Measurements from ENCODE around the gene PLCD3. TPM values are rescaled to one million over a fixed set of nuclear protein-coding genes. Genes with fewer than 3 reads are reported as not detected.

The PLCD3 gene
- total RNA-seq, 4 donors from 2014 or later = 44.7 to 87.1 (median 58.3) TPM

DNA sequence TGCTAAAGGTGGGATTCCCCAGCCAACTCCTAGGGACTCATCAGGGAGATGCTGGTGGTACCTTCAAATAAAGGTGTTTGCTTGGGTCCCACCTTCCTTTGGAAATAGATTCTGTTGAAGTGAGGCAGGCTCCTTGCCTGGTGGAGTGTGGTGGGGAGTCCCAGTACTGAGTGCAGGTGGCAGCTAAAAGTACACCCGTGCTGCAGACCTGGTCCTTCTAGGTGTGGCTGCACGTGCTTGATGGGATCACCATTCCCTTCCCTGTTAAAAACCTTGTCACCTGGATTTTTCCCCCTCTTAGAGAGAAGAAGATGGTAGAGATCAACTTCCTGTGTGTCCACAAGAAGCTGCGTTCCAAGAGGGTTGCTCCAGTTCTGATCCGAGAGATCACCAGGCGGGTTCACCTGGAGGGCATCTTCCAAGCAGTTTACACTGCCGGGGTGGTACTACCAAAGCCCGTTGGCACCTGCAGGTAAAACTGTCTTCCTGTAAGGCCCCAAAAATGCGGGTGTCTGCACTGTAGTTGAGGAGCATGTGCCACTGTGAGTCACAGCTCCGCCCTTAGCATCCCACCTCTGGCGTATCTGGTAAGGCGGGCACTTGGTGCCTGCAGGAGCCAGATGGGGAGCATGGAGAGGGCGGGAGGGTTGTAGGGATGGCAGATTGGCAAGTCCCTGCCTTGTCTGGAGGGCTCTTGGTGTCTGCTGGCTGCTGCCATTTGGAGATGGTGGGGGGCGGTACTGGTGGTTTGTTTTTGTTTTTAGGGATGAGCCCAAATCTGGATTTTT lies 34.0 kb downstream of the PLCD3 start:
- no peak for TF ChIP-seq POLR2A (IDR thresholded peaks at IDR 0.05)
- TF ChIP-seq EP300 (IDR thresholded peaks at IDR 0.05) = no peak
- H3K36me3 ChIP-seq = peaks cover 87% of the 10 kb centered on the region
- peaks cover 52% of the 10 kb centered on the region for H3K4me1 ChIP-seq
- H3K27ac ChIP-seq = peak overlapping the region; percentile 52
- DNase-seq (ENCODE audit: low spot score in 2 of 2) = no peak
- no peak overlapping the region for H3K4me3 ChIP-seq
- H3K27me3 ChIP-seq = no peaks in the 10 kb centered on the region
- WGBS = 64% methylated on average over 6 of the region's 13 CpGs
- H3K9me3 ChIP-seq = no peaks in the 10 kb centered on the region

- no peak overlapping the region for H3K27ac ChIP-seq
- peaks cover 52% of the 10 kb centered on the region for H3K4me1 ChIP-seq
- WGBS = 85% methylated on average over 11 of the region's 11 CpGs
- peaks cover 81% of the 10 kb centered on the region for H3K36me3 ChIP-seq
- no peak overlapping the region for H3K4me3 ChIP-seq
- DNase-seq (ENCODE audit: low spot score in 2 of 2) = no peak
- no peaks in the 10 kb centered on the region for H3K9me3 ChIP-seq
- no peaks in the 10 kb centered on the region for H3K27me3 ChIP-seq
- TF ChIP-seq EP300 (IDR thresholded peaks at IDR 0.05) = no peak
- no peak for TF ChIP-seq CTCF (IDR thresholded peaks at IDR 0.05)
- no peak for TF ChIP-seq POLR2AphosphoS5 (IDR thresholded peaks at IDR 0.05)
- TF ChIP-seq POLR2A (IDR thresholded peaks at IDR 0.05) = no peak
These were observed 35.4 kb downstream of the PLCD3 start for GRCh38 chr17:45096926-45097325.

- no peak for TF ChIP-seq POLR2AphosphoS5 (IDR thresholded peaks at IDR 0.05)
- peak; percentile 11 to 12 for TF ChIP-seq CTCF (IDR thresholded peaks at IDR 0.05)
- peaks cover 51% of the 10 kb centered on the region for H3K4me1 ChIP-seq
- H3K27ac ChIP-seq = no peak overlapping the region
- H3K27me3 ChIP-seq = no peaks in the 10 kb centered on the region
- H3K36me3 ChIP-seq = peaks cover 81% of the 10 kb centered on the region
- 59% methylated on average over 3 of the region's 3 CpGs for WGBS
- no peaks in the 10 kb centered on the region for H3K9me3 ChIP-seq
- no peak overlapping the region for H3K4me3 ChIP-seq
- no peak for DNase-seq (ENCODE audit: low spot score in 2 of 2)
These were observed 36.2 kb downstream of the PLCD3 start for GRCh38 chr17:45096141-45096540.

- H3K4me3 ChIP-seq = no peak overlapping the region
These were observed 38.7 kb downstream of the PLCD3 start for GRCh38 chr17:45093444-45094110.

DNA sequence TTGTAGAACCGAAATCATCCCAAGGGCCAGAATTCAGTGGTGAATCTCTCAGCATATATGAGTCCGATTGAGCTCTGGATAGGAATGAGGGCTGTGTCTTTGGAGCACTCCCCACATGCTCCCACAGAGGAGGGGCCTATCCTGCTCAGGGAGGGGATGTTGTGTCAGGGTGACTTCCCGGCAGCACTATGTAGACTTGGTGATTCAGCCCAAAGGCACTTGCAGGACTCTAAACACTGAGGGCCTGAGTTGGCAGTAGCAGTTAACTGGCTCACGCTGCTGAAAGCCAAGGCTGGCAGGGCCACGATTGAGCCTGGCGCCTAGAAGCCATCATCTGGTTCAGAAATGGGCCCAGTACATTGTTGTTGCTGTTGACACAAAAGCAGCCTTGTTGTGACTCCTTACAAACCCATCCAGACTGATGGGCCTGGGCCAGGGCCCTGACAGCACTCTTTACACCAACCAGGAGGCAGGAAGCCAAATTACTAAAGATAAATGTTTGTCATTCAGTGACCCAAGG lies 39.3 kb downstream of the PLCD3 start:
- Histone ChIP-seq H3K36me3 (peaks cover 88% of the 10 kb centered on the region), H3K9me3 (no peaks in the 10 kb centered on the region), H3K27ac (peak overlapping the region; percentile 91), H3K4me1 (peaks cover 41% of the 10 kb centered on the region), H3K27me3 (no peaks in the 10 kb centered on the region), H3K4me3 (no peak overlapping the region)
- TF ChIP-seq POLR2AphosphoS5 (IDR thresholded peaks at IDR 0.05) (peak in 2 of 3 donors; percentile 38 to 72), CTCF (IDR thresholded peaks at IDR 0.05) (no peak)
- WGBS = 27% methylated on average over 5 of the region's 6 CpGs
- DNase-seq (ENCODE audit: low spot score in 2 of 2) = peak; percentile 90 to 92

More at GRCh38 chr17:45093444-45094110, 38.7 kb downstream of the PLCD3 start:
- WGBS = 19% methylated on average over 13 of the region's 13 CpGs
- Histone ChIP-seq H3K36me3 (peaks cover 90% of the 10 kb centered on the region), H3K9me3 (no peaks in the 10 kb centered on the region), H3K27ac (peak overlapping the region; percentile 91), H3K4me1 (peaks cover 44% of the 10 kb centered on the region), H3K27me3 (no peaks in the 10 kb centered on the region)
- TF ChIP-seq POLR2AphosphoS5 (IDR thresholded peaks at IDR 0.05) (peak in 2 of 3 donors; percentile 12 to 39), EP300 (IDR thresholded peaks at IDR 0.05) (no peak), POLR2A (IDR thresholded peaks at IDR 0.05) (no peak)
- no peak for DNase-seq (ENCODE audit: low spot score in 2 of 2)

DNA sequence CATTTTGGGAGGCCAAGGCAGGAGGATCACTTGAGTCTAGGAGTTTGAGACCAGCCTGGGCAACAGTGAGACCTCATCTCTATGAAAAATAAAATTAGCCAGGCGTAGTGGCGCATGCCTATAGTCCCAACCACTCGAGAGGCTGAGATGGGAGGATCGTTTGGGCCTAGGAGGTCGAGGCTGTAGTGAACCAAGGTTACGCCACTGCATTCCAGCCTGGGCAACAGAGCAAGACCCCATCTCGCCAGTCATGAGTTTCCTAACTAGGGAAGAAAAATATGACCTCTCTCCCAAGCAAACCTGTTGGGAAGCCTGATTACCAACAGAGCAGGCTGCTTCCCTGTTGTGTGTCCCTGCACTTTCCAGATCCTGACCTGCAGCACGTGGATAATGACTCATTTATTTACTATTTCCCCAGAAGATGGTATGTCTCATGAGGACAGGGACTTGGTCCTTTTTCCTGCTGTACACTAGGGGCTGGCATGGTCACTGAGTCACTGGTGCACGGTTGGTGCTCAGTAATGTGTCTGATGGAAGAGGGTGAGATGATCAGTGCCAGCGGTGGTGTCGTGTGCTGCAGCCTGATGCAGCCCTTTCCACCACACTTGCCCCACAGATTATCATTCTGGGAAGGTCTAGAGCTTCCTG lies 40.4 kb downstream of the PLCD3 start:
- H3K4me3 ChIP-seq = no peak overlapping the region
- WGBS = 90% methylated on average over 11 of the region's 11 CpGs
- peak overlapping the region; percentile 91 for H3K27ac ChIP-seq
- H3K4me1 ChIP-seq = peaks cover 50% of the 10 kb centered on the region
- TF ChIP-seq POLR2A (IDR thresholded peaks at IDR 0.05) (no peak), EP300 (IDR thresholded peaks at IDR 0.05) (no peak), CTCF (IDR thresholded peaks at IDR 0.05) (no peak), POLR2AphosphoS5 (IDR thresholded peaks at IDR 0.05) (no peak)
- no peak for DNase-seq (ENCODE audit: low spot score in 2 of 2)
- H3K27me3 ChIP-seq = no peaks in the 10 kb centered on the region
- H3K9me3 ChIP-seq = no peaks in the 10 kb centered on the region
- H3K36me3 ChIP-seq = peaks cover 88% of the 10 kb centered on the region

All from suprapubic skin (tissue), 4 donors.